OCI-LY7 (cell line): ENCODE data around the gene MT1E. TPM values are rescaled to one million over a fixed set of nuclear protein-coding genes. Genes with fewer than 3 reads are reported as not detected.

ENCODE experiments used
- BruUV-seq: library from RNA; stranded (reverse); fragments of 400-500 nt; replicated peaks from 2 replicates; lab custom pipeline; 2021; lab: Mats Ljungman, UMichigan
- CTCF ChIA-PET: fragments of 300-600 bp; sonication (Branson Sonifier 250); formaldehyde crosslinking; loops from one replicate; lab custom pipeline; 2022; ENCODE audit warnings: antibody characterized with exemption; ENCODE audit not compliant: unreplicated experiment; lab: Charles Lee
- POLR2A ChIA-PET: fragments of 300-600 bp; sonication (Branson Sonifier 250); formaldehyde crosslinking; loops from one replicate; lab custom pipeline; 2022; ENCODE audit warnings: antibody characterized with exemption; lab: Charles Lee
- DNase-seq: peaks from one replicate; pipeline ENCODE4 v3.0.0-alpha.2; 2015; ENCODE audit warnings: low spot score
- H2AFZ ChIP-seq: fragments of 200-600 bp; sonication (generic), shearing (Covaris generic); 2 replicates; pipeline ENCODE4 v1.6.1; 2014; ENCODE audit warnings: mild to moderate bottlenecking, antibody characterized with exemption, low read length, moderate library complexity
- H3K27ac ChIP-seq: fragments of 200-600 bp; sonication (generic); 2 replicates; pipeline ENCODE4 v1.5.1; 2014; ENCODE audit warnings: mixed run types, low read depth, mild to moderate bottlenecking, moderate library complexity, low read length, inconsistent platforms; ENCODE audit not compliant: poor library complexity, severe bottlenecking
- H3K36me3 ChIP-seq: fragments of 200-600 bp; sonication (generic); 2 replicates; pipeline ENCODE4 v1.6.1; 2014; ENCODE audit warnings: mild to moderate bottlenecking, antibody characterized with exemption, low read length, moderate library complexity, mixed read lengths; ENCODE audit not compliant: insufficient read depth
- H3K4me1 ChIP-seq: fragments of 200-600 bp; sonication (generic); 2 replicates; pipeline ENCODE4 v1.5.1; 2014; ENCODE audit warnings: mild to moderate bottlenecking, low read length; ENCODE audit not compliant: insufficient read depth, poor library complexity, severe bottlenecking
- H3K4me2 ChIP-seq: fragments of 200-600 bp; sonication (generic); 2 replicates; pipeline ENCODE4 v1.6.1; 2014; ENCODE audit warnings: mild to moderate bottlenecking, low read length
- H3K4me3 ChIP-seq: fragments of 200-600 bp; sonication (generic); 2 replicates; pipeline ENCODE4 v1.5.1; 2014; ENCODE audit warnings: mild to moderate bottlenecking, low read depth, low read length; ENCODE audit not compliant: poor library complexity, severe bottlenecking
- H3K79me2 ChIP-seq: fragments of 200-600 bp; sonication (generic); 2 replicates; pipeline ENCODE4 v1.6.1; 2016; ENCODE audit warnings: low read depth, mild to moderate bottlenecking, low read length, moderate library complexity, mixed read lengths; ENCODE audit not compliant: insufficient read depth
- H3K9me2 ChIP-seq: fragments of 200-600 bp; sonication (generic); 2 replicates; pipeline ENCODE4 v1.6.1; 2016; ENCODE audit warnings: mild to moderate bottlenecking, low read length, mixed read lengths; ENCODE audit not compliant: insufficient read depth
- H3K9me3 ChIP-seq: fragments of 200-600 bp; sonication (generic); 2 replicates; pipeline ENCODE4 v1.6.1; 2014; ENCODE audit warnings: mild to moderate bottlenecking, mixed run types, low read length, mixed read lengths
- H4K20me1 ChIP-seq: fragments of 200-600 bp; sonication (generic); 2 replicates; pipeline ENCODE4 v1.6.1; 2014; ENCODE audit warnings: mild to moderate bottlenecking, antibody characterized with exemption, low read length, moderate library complexity, mixed read lengths; ENCODE audit not compliant: insufficient read depth
- EZH2phosphoT487 ChIP-seq: fragments of 200-600 bp; sonication (generic); IDR thresholded peaks from 2 replicates; pipeline ENCODE4 v1.6.1; 2018; ENCODE audit warnings: low read depth, borderline replicate concordance, mild to moderate bottlenecking, mixed run types, antibody characterized with exemption, low read length, moderate library complexity, mixed read lengths
- intact Hi-C: fragments of 100-400 bp; cut with micrococcal nuclease; formaldehyde crosslinking; loops from one replicate; pipeline ENCODE4 v1.10.0; 2022; ENCODE audit not compliant: unreplicated experiment
- total RNA-seq, 2 experiments: library from RNA; depleted of rRNA in 1 of 2; stranded (reverse); fragments of >200 nt in 1 of 2; shearing (Covaris generic) in 1 of 2; gene quantifications; 2 replicates each; pipeline ENCODE4 v1.2.3, GENCODE V29; 2014 to 2022
- TF ChIP-seq, protein P1 (sequence below): fragments of 200-600 bp; sonication (generic); conservative IDR thresholded peaks from 2 replicates; pipeline ENCODE4 v1.5.1; 2014; ENCODE audit warnings: mild to moderate bottlenecking, antibody characterized with exemption, low read length, moderate library complexity, mixed read lengths

The MT1E gene
- total RNA-seq, 2 experiments from 2014 or later, result not detected

GRCh38 chr16:56628486-56629350 is 3.1 kb downstream of the MT1E start:
- intact Hi-C loops, result no loop called here
- H3K9me2 ChIP-seq, result no peaks in the 10 kb centered on the region
- H2AFZ ChIP-seq, result no peak overlapping the region
- no TSS peak for BruUV-seq
- H3K4me3 ChIP-seq, result no peak overlapping the region
- H3K27ac ChIP-seq, result no peak overlapping the region
- no peaks in the 10 kb centered on the region for H3K79me2 ChIP-seq
- no peak overlapping the region for H3K4me2 ChIP-seq
- H4K20me1 ChIP-seq, result no peaks in the 10 kb centered on the region
- CTCF ChIA-PET, result interaction anchor here (0.6 kb wide), 1 partner anchor 29 kb away, joined by 3 read pairs; the partner anchor contains the start of gene MT1F
- TF ChIP-seq, protein P1, sequence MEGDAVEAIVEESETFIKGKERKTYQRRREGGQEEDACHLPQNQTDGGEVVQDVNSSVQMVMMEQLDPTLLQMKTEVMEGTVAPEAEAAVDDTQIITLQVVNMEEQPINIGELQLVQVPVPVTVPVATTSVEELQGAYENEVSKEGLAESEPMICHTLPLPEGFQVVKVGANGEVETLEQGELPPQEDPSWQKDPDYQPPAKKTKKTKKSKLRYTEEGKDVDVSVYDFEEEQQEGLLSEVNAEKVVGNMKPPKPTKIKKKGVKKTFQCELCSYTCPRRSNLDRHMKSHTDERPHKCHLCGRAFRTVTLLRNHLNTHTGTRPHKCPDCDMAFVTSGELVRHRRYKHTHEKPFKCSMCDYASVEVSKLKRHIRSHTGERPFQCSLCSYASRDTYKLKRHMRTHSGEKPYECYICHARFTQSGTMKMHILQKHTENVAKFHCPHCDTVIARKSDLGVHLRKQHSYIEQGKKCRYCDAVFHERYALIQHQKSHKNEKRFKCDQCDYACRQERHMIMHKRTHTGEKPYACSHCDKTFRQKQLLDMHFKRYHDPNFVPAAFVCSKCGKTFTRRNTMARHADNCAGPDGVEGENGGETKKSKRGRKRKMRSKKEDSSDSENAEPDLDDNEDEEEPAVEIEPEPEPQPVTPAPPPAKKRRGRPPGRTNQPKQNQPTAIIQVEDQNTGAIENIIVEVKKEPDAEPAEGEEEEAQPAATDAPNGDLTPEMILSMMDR, result no peak
- TF ChIP-seq EZH2phosphoT487, result no peak
- no peaks in the 10 kb centered on the region for H3K9me3 ChIP-seq
- no peaks in the 10 kb centered on the region for H3K36me3 ChIP-seq
- POLR2A ChIA-PET, result interaction anchor here (0.7 kb wide), 1 partner anchor 877 kb away, joined by 7 read pairs; no protein-coding TSS in a partner anchor
- DNase-seq, result no peak
- peaks cover 9% of the 10 kb centered on the region for H3K4me1 ChIP-seq

DNA sequence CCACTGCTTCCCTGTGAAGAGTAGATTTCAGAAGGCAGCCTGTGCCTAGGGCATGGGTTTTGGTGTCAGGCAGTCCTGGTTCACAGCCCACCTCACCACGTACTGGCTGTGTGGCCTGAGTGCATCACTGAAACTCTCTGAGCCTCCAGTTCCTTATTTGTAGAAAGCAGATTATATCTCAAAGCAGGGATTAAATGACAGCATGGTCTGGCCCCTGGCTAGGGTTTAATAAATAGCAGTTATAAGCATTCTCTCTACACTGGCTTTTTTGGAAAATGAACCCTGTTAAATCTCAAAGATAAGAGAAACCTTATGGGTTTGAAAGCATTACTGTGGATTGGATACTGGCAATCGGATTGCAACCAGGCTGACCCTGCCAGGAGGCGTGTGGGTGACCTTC is 4.0 kb downstream of the MT1E start:
- no TSS peak for BruUV-seq

More for the DNA sequence above, 4.0 kb downstream of the MT1E start:
- no peak overlapping the region for H3K27ac ChIP-seq
- H3K4me3 ChIP-seq, result no peak overlapping the region
- H3K9me2 ChIP-seq, result no peaks in the 10 kb centered on the region
- intact Hi-C loops, result no loop called here
- no peak overlapping the region for H2AFZ ChIP-seq
- peaks cover 9% of the 10 kb centered on the region for H3K4me1 ChIP-seq
- H4K20me1 ChIP-seq, result no peaks in the 10 kb centered on the region
- TF ChIP-seq EZH2phosphoT487, result no peak
- TF ChIP-seq, protein P1, result no peak
- H3K9me3 ChIP-seq, result no peaks in the 10 kb centered on the region
- H3K79me2 ChIP-seq, result no peaks in the 10 kb centered on the region
- no peak overlapping the region for H3K4me2 ChIP-seq
- ChIA-PET POLR2A (interaction anchor here (0.9 kb wide), 1 partner anchor 17 kb away, joined by 5 read pairs; no protein-coding TSS in a partner anchor), CTCF (no interaction called here)
- no peaks in the 10 kb centered on the region for H3K36me3 ChIP-seq
- no peak for DNase-seq
